Measurements from ENCODE around the gene NIF3L1. TPM values are rescaled to one million over a fixed set of nuclear protein-coding genes. Genes with fewer than 3 reads are reported as not detected.

The NIF3L1 gene
- total RNA-seq, 4 donors from 2014 or later = 20.7 to 78.2 (median 45.2) TPM

GRCh38 chr2:200851398-200852248, 37.5 kb upstream of the NIF3L1 start:
- no peak for TF ChIP-seq CTCF (IDR thresholded peaks at IDR 0.05)
- no peak for TF ChIP-seq POLR2A (IDR thresholded peaks at IDR 0.05)
- Histone ChIP-seq H3K9me3 (no peaks in the 10 kb centered on the region), H3K27me3 (no peaks in the 10 kb centered on the region), H3K4me1 (no peaks in the 10 kb centered on the region), H3K36me3 (no peaks in the 10 kb centered on the region), H3K4me3 (no peak overlapping the region), H3K27ac (no peak overlapping the region)
- no peak for DNase-seq
- intact Hi-C loops (cut with DNase I; ENCODE audit: low total_unique reads) = no loop called here

DNA sequence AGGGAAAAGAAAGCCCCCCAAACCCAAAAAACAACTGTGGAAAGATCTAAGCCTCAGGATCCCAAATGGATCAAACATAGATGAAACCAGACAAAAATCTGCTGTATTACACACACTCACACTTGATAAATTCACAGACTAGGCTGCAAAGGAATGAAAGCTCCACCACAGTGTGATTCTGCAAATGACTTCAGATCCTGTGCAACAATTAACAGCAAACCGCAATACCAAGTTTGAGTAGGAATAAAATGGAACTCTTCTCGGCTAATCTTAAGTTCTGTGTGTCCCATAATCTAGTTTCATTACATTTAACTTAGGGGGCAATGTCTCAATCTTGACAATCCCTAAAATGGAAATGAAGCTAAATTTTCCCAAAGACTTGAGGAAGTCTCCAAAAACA, 36.6 kb upstream of the NIF3L1 start:
- H3K27ac ChIP-seq = no peak overlapping the region
- TF ChIP-seq CTCF (IDR thresholded peaks at IDR 0.05) (no peak), POLR2A (IDR thresholded peaks at IDR 0.05) (no peak)
- no peak overlapping the region for H3K4me3 ChIP-seq
- no peaks in the 10 kb centered on the region for H3K36me3 ChIP-seq
- no peaks in the 10 kb centered on the region for H3K4me1 ChIP-seq
- no peak for DNase-seq
- no peaks in the 10 kb centered on the region for H3K27me3 ChIP-seq
- intact Hi-C loops (cut with DNase I; ENCODE audit: low total_unique reads) = no loop called here
- H3K9me3 ChIP-seq = no peaks in the 10 kb centered on the region

DNA sequence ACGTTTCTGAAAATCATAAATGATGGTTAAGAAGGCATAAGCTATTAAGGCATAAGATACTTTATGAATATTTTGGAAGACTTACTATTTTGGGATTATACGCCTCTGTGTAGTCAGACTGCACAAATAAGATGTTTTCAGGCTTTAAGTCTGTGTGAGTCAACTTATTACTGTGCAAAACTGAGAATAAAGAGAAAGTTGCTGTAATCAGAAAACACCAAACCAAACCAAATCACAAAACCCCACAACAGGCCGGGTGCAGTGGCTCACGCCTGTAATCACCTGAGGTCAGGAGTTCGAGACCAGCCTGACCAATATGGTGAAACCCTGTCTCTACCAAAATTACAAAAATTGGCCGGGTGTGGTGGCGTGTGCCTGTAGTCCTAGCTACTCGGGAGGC, 32.4 kb upstream of the NIF3L1 start:
- Histone ChIP-seq H3K27me3 (no peaks in the 10 kb centered on the region), H3K27ac (no peak overlapping the region), H3K4me3 (no peak overlapping the region), H3K4me1 (peaks cover 9 to 17% of the 10 kb centered on the region in 2 donors), H3K36me3 (no peaks in the 10 kb centered on the region), H3K9me3 (no peaks in the 10 kb centered on the region)
- intact Hi-C loops (cut with DNase I; ENCODE audit: low total_unique reads) = no loop called here
- DNase-seq = no peak
- TF ChIP-seq POLR2A (IDR thresholded peaks at IDR 0.05) (no peak), CTCF (IDR thresholded peaks at IDR 0.05) (no peak)

DNA sequence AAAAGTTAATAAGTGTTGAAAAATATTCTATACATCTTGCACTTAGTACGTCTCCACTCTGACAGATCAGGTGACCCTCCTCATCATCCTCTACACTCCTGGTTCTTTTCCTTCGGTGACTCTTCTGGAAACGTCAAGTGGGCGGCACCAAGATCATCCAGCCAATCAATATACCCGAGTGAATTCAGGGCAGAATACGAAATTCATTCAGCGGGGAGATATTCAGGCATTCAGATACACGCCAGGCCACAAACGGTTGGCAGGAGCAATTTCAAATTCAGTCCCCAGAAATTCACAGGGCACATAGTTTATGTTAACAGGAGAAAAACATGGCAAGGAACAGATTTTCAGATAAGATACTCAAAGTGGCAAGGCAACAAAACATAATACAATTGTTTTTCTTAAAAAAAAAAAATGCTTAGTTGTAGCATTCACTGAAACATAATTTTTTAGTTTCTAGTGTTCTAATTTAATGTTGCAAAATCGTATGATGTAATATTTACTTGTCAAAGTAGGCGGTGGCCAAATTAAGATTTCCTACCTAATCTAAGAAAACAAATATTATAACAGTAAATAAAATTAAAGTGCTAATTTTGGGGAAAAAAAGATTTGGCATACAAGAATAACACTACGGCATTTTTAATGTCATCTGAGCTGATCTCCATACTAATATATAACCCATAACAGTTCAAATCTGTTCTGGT, 28.9 kb upstream of the NIF3L1 start:
- TF ChIP-seq POLR2A (IDR thresholded peaks at IDR 0.05) (peak in 1 of 2 donors; percentile 37), CTCF (IDR thresholded peaks at IDR 0.05) (no peak)
- intact Hi-C loops (cut with DNase I; ENCODE audit: low total_unique reads) = no loop called here

DNA sequence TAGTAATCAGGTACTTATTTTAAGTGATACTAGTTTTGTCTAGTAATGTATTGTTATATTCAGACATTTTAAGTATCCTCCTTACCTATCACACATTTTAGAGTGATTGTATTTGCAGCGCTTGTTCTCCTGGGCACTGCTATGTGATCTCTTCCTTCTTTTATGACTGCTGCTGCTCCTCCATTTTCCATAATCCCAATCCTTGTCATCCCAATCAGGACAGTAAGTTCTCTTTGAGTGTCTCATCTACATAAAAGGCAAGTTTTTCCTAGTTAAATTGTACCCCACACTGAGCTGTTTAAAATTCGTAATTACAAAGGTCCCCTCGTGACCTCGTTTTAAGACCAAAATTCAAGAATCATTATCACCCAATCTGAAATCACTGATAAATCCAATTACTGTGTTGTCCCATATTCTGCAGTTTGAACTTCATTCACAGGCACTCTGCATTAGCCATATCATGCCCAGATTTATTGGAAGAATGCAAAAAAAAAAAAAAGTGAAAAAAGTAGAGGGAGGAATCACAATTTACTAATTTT, 27.5 kb upstream of the NIF3L1 start:
- intact Hi-C loops (cut with DNase I; ENCODE audit: low total_unique reads) = no loop called here
- Histone ChIP-seq H3K9me3 (no peaks in the 10 kb centered on the region), H3K36me3 (no peaks in the 10 kb centered on the region), H3K4me3 (peak overlapping the region; percentile 97 to 100), H3K4me1 (peaks cover 9 to 17% of the 10 kb centered on the region in 2 donors), H3K27ac (peak overlapping the region; percentile 100), H3K27me3 (no peaks in the 10 kb centered on the region)
- TF ChIP-seq CTCF (IDR thresholded peaks at IDR 0.05) (no peak), POLR2A (IDR thresholded peaks at IDR 0.05) (no peak)
- no peak for DNase-seq

More for the DNA sequence above, 28.9 kb upstream of the NIF3L1 start:
- Histone ChIP-seq H3K4me1 (peaks cover 9 to 17% of the 10 kb centered on the region in 2 donors), H3K9me3 (no peaks in the 10 kb centered on the region), H3K36me3 (no peaks in the 10 kb centered on the region), H3K27ac (peak overlapping the region; percentile 100), H3K4me3 (peak overlapping the region; percentile 1 to 97), H3K27me3 (no peaks in the 10 kb centered on the region)
- peak in 1 of 2 donors; percentile 34 for DNase-seq
